ENCODE results near the gene ZNF414.

GRCh38 chr19:8531470-8531869, 17.5 kb upstream of the ZNF414 start:
- TF ChIP-seq CTCF (IDR thresholded peaks at IDR 0.05) (no peak), POLR2A (IDR thresholded peaks at IDR 0.05) (no peak)
